T-helper 17 cell (primary cell): ENCODE results near the gene INTS6. TPM values are rescaled to one million over a fixed set of nuclear protein-coding genes. Genes with fewer than 3 reads are reported as not detected.
"Not testable (repeated sequence)": the region's sequence is repeated elsewhere in the genome, so short reads cannot be mapped to it uniquely, and the experiment has no call there.

Source experiments
- ATAC-seq: fragments of 150-1000 bp; cut with Tn5 transposase; 2 replicates; pipeline ENCODE4 v1.10.0; 2021; ENCODE audit warnings: mild to moderate bottlenecking, moderate library complexity
- DNase-seq, 3 donors: peaks; one replicate each; pipeline versions ENCODE4 v3.0.0 to v3.0.0-alpha.2; 2020 to 2021
- H3K9me3 ChIP-seq: one replicate; pipeline ENCODE4 v1.7.0; 2013; ENCODE audit warnings: low read length, mild to moderate bottlenecking; ENCODE audit not compliant: control insufficient read depth, poor library complexity, severe bottlenecking
- H3K27ac Mint-ChIP-seq: one replicate; pipeline ENCODE4 v1.8.0; 2022; ENCODE audit warnings: mild to moderate bottlenecking, moderate library complexity, mixed read lengths
- H3K27me3 Mint-ChIP-seq: one replicate; pipeline ENCODE4 v1.8.0; 2022; ENCODE audit warnings: mixed read lengths
- H3K36me3 Mint-ChIP-seq: one replicate; pipeline ENCODE4 v1.8.0; 2022; ENCODE audit warnings: low read depth, mixed read lengths
- H3K4me1 Mint-ChIP-seq: one replicate; pipeline ENCODE4 v1.8.0; 2022; ENCODE audit warnings: mild to moderate bottlenecking, mixed read lengths
- H3K4me3 Mint-ChIP-seq: one replicate; pipeline ENCODE4 v1.8.0; 2022; ENCODE audit warnings: mild to moderate bottlenecking, moderate library complexity, mixed read lengths
- total RNA-seq, 4 donors: library from RNA in 2 of 4; stranded (reverse) in 2 of 4; gene quantifications; one replicate each; pipeline ENCODE4 v1.2.3 and lab custom pipeline; 2022 to 2026

The INTS6 gene
- total RNA-seq, 2 donors from 2014 or later = 92.5 to 100 TPM

GRCh38 chr13:51416107-51416506, 36.7 kb downstream of the INTS6 start:
- H3K4me3 Mint-ChIP-seq = no peak overlapping the region
- H3K27me3 Mint-ChIP-seq = no peaks in the 10 kb centered on the region
- peaks cover 35% of the 10 kb centered on the region for H3K4me1 Mint-ChIP-seq
- peaks cover 4% of the 10 kb centered on the region for H3K36me3 Mint-ChIP-seq
- no peak overlapping the region for H3K27ac Mint-ChIP-seq
- ATAC-seq = no peak
- H3K9me3 ChIP-seq = no peaks in the 10 kb centered on the region
- no peak for DNase-seq

GRCh38 chr13:51415339-51415738, 37.5 kb downstream of the INTS6 start:
- not testable (repeated sequence) for DNase-seq, H3K36me3 Mint-ChIP-seq, H3K27ac Mint-ChIP-seq, ATAC-seq, H3K9me3 ChIP-seq, H3K27me3 Mint-ChIP-seq, H3K4me3 Mint-ChIP-seq
- peaks cover 33% of the 10 kb centered on the region for H3K4me1 Mint-ChIP-seq

GRCh38 chr13:51412431-51412830, 40.4 kb downstream of the INTS6 start:
- Mint-ChIP-seq H3K27me3 (no peaks in the 10 kb centered on the region), H3K27ac (no peak overlapping the region), H3K4me1 (peaks cover 22% of the 10 kb centered on the region), H3K4me3 (no peak overlapping the region), H3K36me3 (peaks cover 2% of the 10 kb centered on the region)
- DNase-seq (no peak), ATAC-seq (no peak)
- no peaks in the 10 kb centered on the region for H3K9me3 ChIP-seq

GRCh38 chr13:51405176-51405575, 47.7 kb downstream of the INTS6 start:
- ATAC-seq (no peak), DNase-seq (no peak)
- Mint-ChIP-seq H3K36me3 (peaks cover 7% of the 10 kb centered on the region), H3K27me3 (no peaks in the 10 kb centered on the region), H3K4me3 (no peak overlapping the region), H3K4me1 (peaks cover 34% of the 10 kb centered on the region), H3K27ac (peak overlapping the region; percentile 54)
- no peaks in the 10 kb centered on the region for H3K9me3 ChIP-seq

- H3K27me3 Mint-ChIP-seq = no peaks in the 10 kb centered on the region
- H3K27ac Mint-ChIP-seq = no peak overlapping the region
- no peaks in the 10 kb centered on the region for H3K9me3 ChIP-seq
- ATAC-seq (no peak), DNase-seq (no peak)
- H3K36me3 Mint-ChIP-seq = no peaks in the 10 kb centered on the region
- peaks cover 33% of the 10 kb centered on the region for H3K4me1 Mint-ChIP-seq
- no peak overlapping the region for H3K4me3 Mint-ChIP-seq
These were observed 55.4 kb downstream of the INTS6 start for GRCh38 chr13:51397262-51397941.

- Mint-ChIP-seq H3K4me1 (peaks cover 36% of the 10 kb centered on the region), H3K27ac (peak overlapping the region; percentile 54), H3K27me3 (no peaks in the 10 kb centered on the region), H3K36me3 (no peaks in the 10 kb centered on the region), H3K4me3 (no peak overlapping the region)
- ATAC-seq (no peak), DNase-seq (no peak)
- no peaks in the 10 kb centered on the region for H3K9me3 ChIP-seq
These were observed 56.5 kb downstream of the INTS6 start for GRCh38 chr13:51396352-51396751.

GRCh38 chr13:51394724-51395123, 58.1 kb downstream of the INTS6 start:
- H3K4me1 Mint-ChIP-seq = peaks cover 29% of the 10 kb centered on the region
- no peaks in the 10 kb centered on the region for H3K9me3 ChIP-seq
- DNase-seq = no peak
- no peak overlapping the region for H3K4me3 Mint-ChIP-seq
- no peak for ATAC-seq
- no peak overlapping the region for H3K27ac Mint-ChIP-seq
- H3K36me3 Mint-ChIP-seq = no peaks in the 10 kb centered on the region
- no peaks in the 10 kb centered on the region for H3K27me3 Mint-ChIP-seq

GRCh38 chr13:51385114-51385513, 67.7 kb downstream of the INTS6 start:
- DNase-seq = no peak
- H3K4me1 Mint-ChIP-seq = peaks cover 6% of the 10 kb centered on the region
- no peaks in the 10 kb centered on the region for H3K9me3 ChIP-seq
- ATAC-seq = no peak
- H3K27me3 Mint-ChIP-seq = no peaks in the 10 kb centered on the region
- H3K27ac Mint-ChIP-seq = no peak overlapping the region
- no peak overlapping the region for H3K4me3 Mint-ChIP-seq
- peaks cover 3% of the 10 kb centered on the region for H3K36me3 Mint-ChIP-seq

- ATAC-seq (no peak), DNase-seq (no peak)
- H3K9me3 ChIP-seq = no peaks in the 10 kb centered on the region
- Mint-ChIP-seq H3K4me3 (no peak overlapping the region), H3K27me3 (no peaks in the 10 kb centered on the region), H3K27ac (peak overlapping the region; percentile 29), H3K36me3 (peaks cover 3% of the 10 kb centered on the region), H3K4me1 (no peaks in the 10 kb centered on the region)
These were observed 72.6 kb downstream of the INTS6 start for GRCh38 chr13:51380269-51380668.

GRCh38 chr13:51373451-51373850, 79.4 kb downstream of the INTS6 start:
- no peak for ATAC-seq

GRCh38 chr13:51371768-51372399, 81.0 kb downstream of the INTS6 start:
- H3K4me3 Mint-ChIP-seq = no peak overlapping the region
- no peaks in the 10 kb centered on the region for H3K27me3 Mint-ChIP-seq
- no peaks in the 10 kb centered on the region for H3K9me3 ChIP-seq
- ATAC-seq (no peak), DNase-seq (no peak)
- peaks cover 10% of the 10 kb centered on the region for H3K36me3 Mint-ChIP-seq
- H3K4me1 Mint-ChIP-seq = peaks cover 8% of the 10 kb centered on the region
- no peak overlapping the region for H3K27ac Mint-ChIP-seq

More at GRCh38 chr13:51373451-51373850, 79.4 kb downstream of the INTS6 start:
- no peak overlapping the region for H3K4me3 Mint-ChIP-seq
- no peaks in the 10 kb centered on the region for H3K27me3 Mint-ChIP-seq
- peaks cover 10% of the 10 kb centered on the region for H3K36me3 Mint-ChIP-seq
- H3K4me1 Mint-ChIP-seq = peaks cover 8% of the 10 kb centered on the region
- H3K27ac Mint-ChIP-seq = no peak overlapping the region
- no peaks in the 10 kb centered on the region for H3K9me3 ChIP-seq
- DNase-seq = no peak

GRCh38 chr13:51370811-51371210, 82.0 kb downstream of the INTS6 start:
- H3K27ac Mint-ChIP-seq = no peak overlapping the region
- no peak overlapping the region for H3K4me3 Mint-ChIP-seq
- H3K4me1 Mint-ChIP-seq = peaks cover 8% of the 10 kb centered on the region
- no peak for DNase-seq
- peaks cover 10% of the 10 kb centered on the region for H3K36me3 Mint-ChIP-seq
- no peak for ATAC-seq
- H3K9me3 ChIP-seq = no peaks in the 10 kb centered on the region
- no peaks in the 10 kb centered on the region for H3K27me3 Mint-ChIP-seq

- H3K9me3 ChIP-seq = no peaks in the 10 kb centered on the region
- peaks cover 8% of the 10 kb centered on the region for H3K4me1 Mint-ChIP-seq
- ATAC-seq (no peak), DNase-seq (no peak)
- no peaks in the 10 kb centered on the region for H3K27me3 Mint-ChIP-seq
- no peak overlapping the region for H3K4me3 Mint-ChIP-seq
- no peak overlapping the region for H3K27ac Mint-ChIP-seq
- peaks cover 7% of the 10 kb centered on the region for H3K36me3 Mint-ChIP-seq
These were observed 82.7 kb downstream of the INTS6 start for GRCh38 chr13:51370116-51370515.
